T-cell (primary cell): ENCODE measurements around the gene CD96. TPM values are rescaled to one million over a fixed set of nuclear protein-coding genes. Genes with fewer than 3 reads are reported as not detected.
A peak's percentile ranks its signal among the peaks of the same experiment; 100 is the strongest.

Source experiments
- ATAC-seq, 4 experiments: fragments of 200-7000 bp in 3 of 4; fragments of 150-1000 bp in 1 of 4; cut with Tn5 transposase; replicated peaks in 1 of 4; 1 replicate in 3 of 4; 2 replicates in 1 of 4; pipeline ENCODE4 v1.10.0; 2021; ENCODE audit warnings: moderate library complexity in 3 of 4, mild to moderate bottlenecking in 2 of 4, moderate number of reproducible peaks in 1 of 4
- CTCF ChIA-PET, 2 donors: fragments of 300-600 bp; sonication (Branson Sonifier 250); formaldehyde crosslinking; loops; one replicate each; lab custom pipeline; 2022; ENCODE audit warnings: antibody characterized with exemption in 2 of 2; lab: Charles Lee
- POLR2A ChIA-PET, 2 donors: fragments of 300-600 bp; sonication (Branson Sonifier 250); formaldehyde crosslinking; loops; one replicate each; lab custom pipeline; 2022; ENCODE audit warnings: antibody characterized with exemption in 2 of 2; lab: Charles Lee
- DNase-seq, 35 experiments: peaks; one replicate each; pipeline versions ENCODE4 v3.0.0 to v3.0.0-alpha.2; 2013 to 2023
- H3K27ac ChIP-seq: one replicate; pipeline ENCODE4 v1.5.1; 2013; ENCODE audit warnings: low read length
- H3K27me3 ChIP-seq, 2 experiments: replicated peaks in 1 of 2; 1 replicate in 1 of 2; 2 replicates in 1 of 2; pipeline versions ENCODE4 v1.6.1 to v1.7.0; 2013; ENCODE audit warnings: low read length in 1 of 2, mixed read lengths in 1 of 2; ENCODE audit not compliant: control insufficient read depth in 2 of 2, insufficient read depth in 2 of 2; ENCODE audit errors: extremely low read depth in 1 of 2
- H3K36me3 ChIP-seq, 2 donors: 1 replicate in 1 of 2; 2 replicates in 1 of 2; pipeline versions ENCODE4 v1.6.1 to v1.7.0; 2013; ENCODE audit warnings: low read length in 1 of 2; ENCODE audit not compliant: control insufficient read depth in 2 of 2, insufficient read depth in 1 of 2; ENCODE audit errors: extremely low read depth in 1 of 2
- H3K4me1 ChIP-seq, 2 experiments: 1 replicate in 1 of 2; 2 replicates in 1 of 2; pipeline versions ENCODE4 v1.6.1 to v1.7.0; 2013; ENCODE audit warnings: low read length in 2 of 2, mixed read lengths in 1 of 2; ENCODE audit not compliant: insufficient read depth in 2 of 2, control insufficient read depth in 1 of 2; ENCODE audit errors: extremely low read depth in 1 of 2
- H3K4me3 ChIP-seq, 2 donors: 1 replicate in 1 of 2; 2 replicates in 1 of 2; pipeline versions ENCODE4 v1.5.1 to v1.7.0; 2013; ENCODE audit warnings: mild to moderate bottlenecking in 2 of 2, low read length in 1 of 2, moderate library complexity in 1 of 2; ENCODE audit not compliant: control insufficient read depth in 1 of 2; ENCODE audit errors: extremely low read depth in 1 of 2
- H3K9me3 ChIP-seq: 2 replicates; pipeline ENCODE4 v1.7.0; 2013
- H3K27ac Mint-ChIP-seq, 2 donors: one replicate each; pipeline ENCODE4 v1.8.0; 2020 to 2021; ENCODE audit warnings: mild to moderate bottlenecking in 2 of 2, mixed read lengths in 2 of 2
- H3K27me3 Mint-ChIP-seq, 2 donors: one replicate each; pipeline ENCODE4 v1.8.0; 2021 to 2022; ENCODE audit warnings: mixed read lengths in 2 of 2
- H3K36me3 Mint-ChIP-seq: one replicate; pipeline ENCODE4 v1.8.0; 2021; ENCODE audit warnings: mixed read lengths
- H3K4me1 Mint-ChIP-seq, 3 donors: one replicate each; pipeline ENCODE4 v1.8.0; 2020 to 2022; ENCODE audit warnings: mixed read lengths in 3 of 3, mild to moderate bottlenecking in 1 of 3
- H3K4me3 Mint-ChIP-seq, 3 donors: one replicate each; pipeline ENCODE4 v1.8.0; 2020 to 2022; ENCODE audit warnings: mild to moderate bottlenecking in 3 of 3, mixed read lengths in 3 of 3, moderate library complexity in 3 of 3
- H3K9me3 Mint-ChIP-seq, 3 donors: one replicate each; pipeline ENCODE4 v1.8.0; 2020 to 2022; ENCODE audit warnings: mixed read lengths in 3 of 3
- WGBS: methylation state at CpG from one replicate; pipeline ENCODE4 v1.1.5; 2013; ENCODE audit warnings: missing lambda C conversion rate; ENCODE audit not compliant: insufficient coverage; 5-methylcytosine and 5-hydroxymethylcytosine counted together
- total RNA-seq, 35 experiments: library from RNA in 6 of 35; stranded (reverse) in 6 of 35; fragments of 120-200 nt in 1 of 35; gene quantifications; one replicate each; pipeline versions ENCODE4 v1.2.1 to v1.2.4 and lab custom pipeline; 2013 to 2026

Gene CD96
- total RNA-seq, 5 donors from 2014 or later (not counting 1 experiment from before 2014, with no cell fraction given) = 183 to 229 (median 203) TPM

DNA sequence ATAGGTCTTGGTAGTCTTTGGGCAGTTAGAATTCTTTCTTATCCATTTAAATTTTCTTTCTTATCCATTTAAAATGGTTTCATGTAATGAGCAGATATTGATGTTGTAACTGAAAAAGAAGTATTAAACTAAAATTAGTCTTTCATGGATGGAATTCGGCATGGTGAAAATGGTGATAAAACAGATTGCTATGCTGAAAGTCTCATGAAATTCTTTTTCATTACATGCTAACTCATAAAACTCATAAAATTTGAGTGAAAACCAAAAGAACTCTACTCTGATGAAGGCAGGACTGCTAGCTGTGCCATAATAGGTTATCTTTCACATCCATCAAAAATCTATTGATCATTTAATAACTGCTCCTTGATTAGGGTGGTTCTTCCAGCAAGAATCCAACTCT, 3.9 kb upstream of the CD96 start:
- no peak for DNase-seq
- Mint-ChIP-seq H3K36me3 (no peaks in the 10 kb centered on the region), H3K27me3 (no peaks in the 10 kb centered on the region), H3K27ac (peak overlapping the region; percentile 98 to 99), H3K4me3 (peak overlapping the region in 1 of 3 donors; percentile 79), H3K9me3 (no peaks in the 10 kb centered on the region), H3K4me1 (peaks cover 51 to 59% (median 53%) of the 10 kb centered on the region in 3 donors)
- peaks cover 18 to 39% of the 10 kb centered on the region in 2 experiments for H3K4me1 ChIP-seq
- peak overlapping the region; percentile 56 for H3K27ac ChIP-seq
- H3K27me3 ChIP-seq = no peaks in the 10 kb centered on the region
- CTCF ChIA-PET = interaction anchor here in 1 of 2 donors (0.9 kb wide), 1 partner anchor 9 kb away, joined by 3 read pairs; no protein-coding TSS in a partner anchor
- H3K9me3 ChIP-seq = no peaks in the 10 kb centered on the region
- POLR2A ChIA-PET = no interaction called here
- H3K36me3 ChIP-seq = no peaks in the 10 kb centered on the region
- WGBS = no CpG with 5 or more reads among the region's 1 CpG
- H3K4me3 ChIP-seq = no peak overlapping the region
- ATAC-seq = no peak

DNA sequence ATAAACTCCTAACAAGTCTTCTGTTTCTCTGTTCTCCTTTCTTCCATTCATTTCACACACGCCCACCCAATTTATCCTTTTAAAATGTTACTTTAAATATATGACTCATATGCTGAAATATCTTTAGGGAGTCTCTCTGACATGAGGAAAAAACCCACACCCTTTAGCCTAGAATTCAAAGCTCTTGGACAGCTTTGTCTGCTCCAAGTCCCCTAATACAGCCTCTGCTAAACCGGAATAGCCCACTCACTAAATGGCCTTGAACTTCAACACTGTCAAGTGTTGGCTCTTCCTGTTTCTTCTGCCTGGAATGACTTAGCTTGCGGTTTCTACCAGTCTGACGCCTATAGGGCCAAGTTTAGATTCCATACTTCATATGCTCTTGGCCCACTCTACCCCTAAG, 3.3 kb upstream of the CD96 start:
- POLR2A ChIA-PET = interaction anchor here in 1 of 2 donors (0.6 kb wide), 1 partner anchor 1818 kb away, joined by 3 read pairs; no protein-coding TSS in a partner anchor
- H3K9me3 Mint-ChIP-seq = no peaks in the 10 kb centered on the region
- DNase-seq (peak in 1 of 35 experiments; percentile 40), ATAC-seq (no peak)
- no peaks in the 10 kb centered on the region for H3K36me3 Mint-ChIP-seq
- peak overlapping the region in 2 of 3 donors; percentile 68 to 79 for H3K4me3 Mint-ChIP-seq
- H3K4me1 ChIP-seq = peaks cover 20 to 42% of the 10 kb centered on the region in 2 experiments
- 20% methylated on average over 2 of the region's 4 CpGs for WGBS
- H3K4me1 Mint-ChIP-seq = peaks cover 54 to 61% (median 57%) of the 10 kb centered on the region in 3 donors
- H3K4me3 ChIP-seq = no peak overlapping the region
- peak overlapping the region; percentile 98 to 99 for H3K27ac Mint-ChIP-seq
- no peaks in the 10 kb centered on the region for H3K27me3 ChIP-seq
- no peaks in the 10 kb centered on the region for H3K36me3 ChIP-seq
- no peaks in the 10 kb centered on the region for H3K27me3 Mint-ChIP-seq
- H3K27ac ChIP-seq = peak overlapping the region; percentile 56
- no peaks in the 10 kb centered on the region for H3K9me3 ChIP-seq
- CTCF ChIA-PET = interaction anchor here (0.5 to 1.0 kb wide), 6 partner anchors 9 to 910 kb away, joined by 3 to 8 read pairs (median 3); no protein-coding TSS in a partner anchor

DNA sequence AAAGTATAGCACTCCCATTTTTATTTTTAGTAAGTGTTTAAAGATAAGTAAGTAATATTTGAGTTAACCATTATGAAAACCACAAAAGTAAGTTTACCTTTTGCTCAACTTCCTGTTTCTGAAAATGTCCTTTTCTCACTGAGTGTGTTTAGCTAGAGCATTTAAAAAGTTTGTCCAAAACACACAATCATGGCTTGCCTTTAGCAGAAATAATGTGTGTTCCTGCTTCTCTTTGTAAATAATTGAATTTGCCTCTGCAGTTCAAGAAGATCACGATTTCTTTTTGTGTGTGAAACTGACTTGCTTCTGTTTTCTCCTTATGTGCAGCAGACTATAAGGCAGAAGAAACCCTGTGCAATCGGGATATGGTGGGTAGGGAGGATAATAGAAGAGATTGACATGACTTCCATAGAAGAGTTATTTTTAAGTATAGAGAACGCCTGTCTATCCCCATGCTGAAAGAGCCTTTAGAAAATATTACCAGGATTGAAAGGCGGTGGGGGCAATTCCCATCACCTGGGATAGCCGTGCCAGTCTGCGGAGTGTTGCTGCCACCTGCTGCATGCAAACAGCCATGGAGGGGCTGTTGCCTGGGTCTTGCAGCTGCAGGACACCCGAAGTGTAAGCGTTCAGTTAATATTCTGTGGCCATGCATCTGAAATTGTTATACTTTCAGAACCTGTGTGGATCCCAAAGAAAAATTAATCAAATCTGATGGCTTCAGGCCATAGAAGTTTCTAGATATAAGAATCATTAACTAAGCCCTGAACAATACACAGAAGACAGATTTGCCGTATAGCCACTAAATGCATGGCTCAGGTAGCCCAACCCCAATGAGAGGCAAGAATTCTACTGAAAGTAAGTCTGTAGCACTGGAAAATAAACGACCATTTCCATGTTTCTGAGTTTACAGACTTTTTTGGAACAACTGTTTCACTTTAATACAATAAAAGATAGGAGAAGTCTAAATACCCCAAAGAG, 2.4 kb upstream of the CD96 start:
- DNase-seq = peak in 34 of 35 experiments; percentile 27 to 80 (median 48)
- 0% methylated on average over 6 of the region's 10 CpGs for WGBS
- H3K4me3 ChIP-seq = peak overlapping the region; percentile 38 to 44
- ChIA-PET POLR2A (interaction anchor here in 1 of 2 donors (0.7 kb wide), 1 partner anchor 76 kb away, joined by 4 read pairs; no protein-coding TSS in a partner anchor), CTCF (interaction anchor here (0.5 to 1.8 kb wide), 7 partner anchors 8 to 459 kb away, joined by 3 to 8 read pairs (median 3); no protein-coding TSS in a partner anchor)
- ATAC-seq = peak; percentile 50 to 61 (median 58)
- no peaks in the 10 kb centered on the region for H3K27me3 Mint-ChIP-seq
- H3K4me3 Mint-ChIP-seq = peak overlapping the region; percentile 62 to 79 (median 68)
- H3K9me3 ChIP-seq = no peaks in the 10 kb centered on the region
- peak overlapping the region; percentile 56 for H3K27ac ChIP-seq
- peaks cover 63 to 70% (median 66%) of the 10 kb centered on the region in 3 donors for H3K4me1 Mint-ChIP-seq
- no peaks in the 10 kb centered on the region for H3K36me3 ChIP-seq
- no peaks in the 10 kb centered on the region for H3K36me3 Mint-ChIP-seq
- peaks cover 26 to 46% of the 10 kb centered on the region in 2 experiments for H3K4me1 ChIP-seq
- no peaks in the 10 kb centered on the region for H3K27me3 ChIP-seq
- peak overlapping the region; percentile 98 to 99 for H3K27ac Mint-ChIP-seq
- H3K9me3 Mint-ChIP-seq = no peaks in the 10 kb centered on the region

DNA sequence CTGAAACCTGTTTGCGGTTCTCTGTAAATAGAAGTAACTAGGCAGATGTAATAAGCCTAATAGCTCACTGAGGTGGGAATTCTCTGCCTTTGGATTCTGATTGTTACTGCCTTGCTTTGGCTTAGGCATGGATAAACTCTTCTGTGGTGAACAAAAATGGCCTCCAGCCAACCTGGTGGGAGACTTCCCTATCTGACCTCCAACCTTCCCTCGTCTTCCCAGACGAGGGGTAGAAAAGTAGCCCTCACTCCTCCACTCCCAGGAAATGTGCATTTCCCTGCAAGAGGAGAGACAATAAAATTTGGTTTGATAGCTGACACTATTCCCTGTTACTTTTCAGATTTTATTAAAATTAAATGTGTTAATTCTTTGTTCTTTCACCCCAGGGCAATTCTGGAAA, 606 bp upstream of the CD96 start:
- Mint-ChIP-seq H3K4me1 (peaks cover 77 to 83% (median 77%) of the 10 kb centered on the region in 3 donors), H3K9me3 (no peaks in the 10 kb centered on the region), H3K36me3 (peaks cover 11% of the 10 kb centered on the region), H3K4me3 (peak overlapping the region in 1 of 3 donors; percentile 96), H3K27me3 (no peaks in the 10 kb centered on the region), H3K27ac (peak overlapping the region; percentile 98 to 99)
- peaks cover 43 to 64% of the 10 kb centered on the region in 2 experiments for H3K4me1 ChIP-seq
- no peak for DNase-seq
- no peak overlapping the region for H3K4me3 ChIP-seq
- peaks cover 0 to 10% of the 10 kb centered on the region in 2 donors for H3K36me3 ChIP-seq
- WGBS = 100% methylated on average over 1 of the region's 3 CpGs
- CTCF ChIA-PET = interaction anchor here (0.6 to 1.8 kb wide), 11 partner anchors 23 to 468 kb away, joined by 3 to 7 read pairs (median 3); partner anchors contain the start of gene ABHD10 (in 1 of the 2)
- no peaks in the 10 kb centered on the region for H3K27me3 ChIP-seq
- POLR2A ChIA-PET = interaction anchor here (0.6 to 1.0 kb wide), 6 partner anchors 26 to 473 kb away, joined by 3 read pairs; no protein-coding TSS in a partner anchor
- no peak for ATAC-seq
- peak overlapping the region; percentile 95 for H3K27ac ChIP-seq
- H3K9me3 ChIP-seq = no peaks in the 10 kb centered on the region

DNA sequence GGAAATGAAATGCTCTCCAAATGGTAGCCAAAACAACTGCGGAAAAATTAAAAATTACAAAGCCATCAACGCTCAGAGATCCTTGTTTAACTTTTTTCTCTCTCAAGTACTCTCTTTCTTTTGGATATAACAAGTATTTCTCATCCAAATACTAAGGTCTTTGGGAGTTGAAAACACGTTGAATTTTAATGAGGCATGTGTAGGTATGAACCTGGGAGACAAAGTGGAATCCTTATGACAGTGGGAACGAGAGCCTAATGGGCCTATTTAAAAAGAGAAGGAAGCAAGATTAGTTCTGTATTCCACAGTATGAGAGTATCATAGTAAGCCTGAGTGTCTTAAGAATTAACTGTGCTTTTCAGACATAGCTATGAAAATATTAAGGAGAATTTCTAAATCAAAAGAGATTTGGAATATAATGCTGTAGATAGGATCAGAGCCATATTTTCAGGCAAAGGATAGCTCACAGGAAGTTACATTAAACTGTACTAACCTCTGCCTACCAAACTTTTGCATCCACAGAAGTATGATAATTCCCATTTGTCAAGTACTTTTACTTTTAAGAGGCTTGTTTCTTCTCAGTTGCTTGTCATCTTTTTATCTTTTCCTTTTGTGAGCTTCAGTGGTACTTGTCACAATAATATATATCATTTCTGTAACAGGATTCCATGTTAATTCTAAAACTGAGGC, 759 bp downstream of the CD96 start:
- DNase-seq (peak in 1 of 35 experiments; percentile 39), ATAC-seq (no peak)
- 0% methylated on average over 1 of the region's 4 CpGs for WGBS
- Mint-ChIP-seq H3K4me3 (peak overlapping the region in 1 of 3 donors; percentile 96), H3K27ac (peak overlapping the region; percentile 98 to 99), H3K4me1 (peaks cover 73 to 86% (median 76%) of the 10 kb centered on the region in 3 donors), H3K36me3 (peaks cover 14% of the 10 kb centered on the region), H3K27me3 (no peaks in the 10 kb centered on the region), H3K9me3 (no peaks in the 10 kb centered on the region)
- POLR2A ChIA-PET = interaction anchor here (0.5 to 1.3 kb wide), 5 partner anchors 31 to 1736 kb away, joined by 3 to 4 read pairs (median 3); no protein-coding TSS in a partner anchor
- Histone ChIP-seq H3K4me3 (peak overlapping the region; percentile 46 to 69), H3K4me1 (peaks cover 43 to 75% of the 10 kb centered on the region in 2 experiments), H3K9me3 (no peaks in the 10 kb centered on the region), H3K36me3 (peaks cover 0 to 10% of the 10 kb centered on the region in 2 donors), H3K27ac (peak overlapping the region; percentile 95), H3K27me3 (no peaks in the 10 kb centered on the region)
- CTCF ChIA-PET = interaction anchor here in 1 of 2 donors (0.9 to 1.5 kb wide), 4 partner anchors 67 to 436 kb away, joined by 3 to 5 read pairs (median 4); partner anchors contain the start of gene ABHD10
